HepG2 (cell line): ENCODE data around the gene GPR22. TPM values are rescaled to one million over a fixed set of nuclear protein-coding genes. Genes with fewer than 3 reads are reported as not detected.

Experiments
- ATAC-seq: fragments of 200-7000 bp; cut with Tn5 transposase; 3 replicates; pipeline ENCODE4 v1.9.1; 2020; ENCODE audit warnings: mild to moderate bottlenecking, moderate library complexity
- BruUV-seq: library from RNA; stranded (reverse); fragments of 400-500 nt; replicated peaks from 2 replicates; lab custom pipeline; 2021; lab: Mats Ljungman, UMichigan
- CTCF ChIA-PET: fragments of 300-600 bp; formaldehyde crosslinking; extraction: SDS; loops from one replicate; lab custom pipeline; 2021; ENCODE audit warnings: low total read pairs, inconsistent platforms, low intra/inter-chr PET ratio; lab: Yijun Ruan, JAX
- POLR2A ChIA-PET: fragments of 350-600 bp; sonication (Branson Sonifier 250); formaldehyde crosslinking; loops from one replicate; lab custom pipeline; 2020; ENCODE audit warnings: antibody characterized with exemption, inconsistent platforms; lab: Yijun Ruan, JAX
- DNase-seq: peaks from one replicate; pipeline ENCODE4 v3.0.0-alpha.2; 2015; ENCODE audit warnings: low spot score
- FAIRE-seq: peaks from 3 replicates; lab custom pipeline; 2011; peaks lifted over from hg19 to GRCh38; lab: Jason Lieb, UNC
- H2AFZ ChIP-seq: one replicate; pipeline ENCODE4 v1.6.1; 2011; ENCODE audit warnings: low read length, inconsistent platforms
- H3K27ac ChIP-seq: fragments of 300-600 bp; 3 replicates; pipeline ENCODE4 v1.8.0; 2011; ENCODE audit warnings: mixed run types, mild to moderate bottlenecking, mixed read lengths, low read length, inconsistent platforms; ENCODE audit not compliant: insufficient read depth; ENCODE audit errors: extremely low read length
- H3K27me3 ChIP-seq, 2 experiments: fragments of 200-600 bp in 1 of 2; 2 replicates in 1 of 2; 3 replicates in 1 of 2; pipeline versions ENCODE4 v1.6.0 to v1.8.0; 2011; ENCODE audit warnings: low read length in 2 of 2, mild to moderate bottlenecking in 2 of 2, moderate library complexity in 2 of 2, inconsistent platforms in 1 of 2; ENCODE audit not compliant: insufficient read depth in 2 of 2, control insufficient read depth in 1 of 2
- H3K36me3 ChIP-seq, 2 experiments: fragments of 200-600 bp in 1 of 2; replicated peaks in 1 of 2; 2 replicates in 1 of 2; 3 replicates in 1 of 2; pipeline versions ENCODE4 v1.5.1 to v1.8.0; 2011; ENCODE audit warnings: low read length in 2 of 2, inconsistent platforms in 1 of 2; ENCODE audit not compliant: insufficient read depth in 2 of 2, control insufficient read depth in 1 of 2
- H3K4me1 ChIP-seq: 2 replicates; pipeline ENCODE4 v1.5.1; 2012; ENCODE audit warnings: low read length, inconsistent platforms; ENCODE audit not compliant: insufficient read depth
- H3K4me2 ChIP-seq: 2 replicates; pipeline ENCODE4 v1.6.0; 2011; ENCODE audit warnings: low read depth, low read length, inconsistent platforms
- H3K4me3 ChIP-seq, 3 experiments: fragments of 200-600 bp in 1 of 3; sonication (generic), shearing (Covaris generic) in 1 of 3; replicated peaks in 1 of 3; 2 replicates each; pipeline ENCODE4 v1.5.1; 2011 to 2016; ENCODE audit warnings: low read length in 3 of 3, inconsistent platforms in 2 of 3, low read depth in 2 of 3, mild to moderate bottlenecking in 2 of 3, control low read depth in 1 of 3, mixed read lengths in 1 of 3; ENCODE audit not compliant: insufficient read depth in 1 of 3
- H3K79me2 ChIP-seq: one replicate; pipeline ENCODE4 v1.6.1; 2011; ENCODE audit warnings: low read length, inconsistent platforms; ENCODE audit not compliant: insufficient read depth
- H3K9ac ChIP-seq: 2 replicates; pipeline ENCODE4 v1.6.0; 2011; ENCODE audit warnings: mild to moderate bottlenecking, low read depth, low read length, inconsistent platforms; ENCODE audit not compliant: insufficient read depth
- H3K9me3 ChIP-seq: 2 replicates; pipeline ENCODE4 v1.5.1; 2012; ENCODE audit warnings: mild to moderate bottlenecking, low read length
- H4K20me1 ChIP-seq: 2 replicates; pipeline ENCODE4 v1.6.0; 2011; ENCODE audit warnings: inconsistent platforms, mild to moderate bottlenecking, low read length, moderate library complexity; ENCODE audit not compliant: insufficient read depth
- FLYWCH1 ChIP-seq: sonication (generic); formaldehyde crosslinking; IDR thresholded peaks from 2 replicates; pipeline ENCODE4 v1.8.1; 2023; ENCODE audit warnings: mild to moderate bottlenecking, missing genetic modification reagents
- MLLT10 ChIP-seq: sonication (generic); formaldehyde crosslinking; IDR thresholded peaks from 2 replicates; pipeline ENCODE4 v1.4.0; 2020; ENCODE audit warnings: missing genetic modification reagents
- PAX8 ChIP-seq: sonication (generic); formaldehyde crosslinking; IDR thresholded peaks from 2 replicates; pipeline ENCODE4 v1.8.0; 2022; ENCODE audit warnings: mild to moderate bottlenecking, missing genetic modification reagents, borderline replicate concordance
- SAP130 ChIP-seq: IDR thresholded peaks from 2 replicates; pipeline ENCODE4 v1.6.1; 2016; ENCODE audit warnings: low read depth
- U2AF1 ChIP-seq: fragments of 200-400 bp; formaldehyde crosslinking; optimal IDR thresholded peaks from 2 replicates; pipeline ENCODE3; 2017; ENCODE audit warnings: mild to moderate bottlenecking, low read depth, low read length
- ZIK1 ChIP-seq: sonication (generic); formaldehyde crosslinking; IDR thresholded peaks from 2 replicates; pipeline ENCODE4 v1.5.0; 2020; ENCODE audit warnings: mild to moderate bottlenecking, low read depth, missing genetic modification reagents, borderline replicate concordance
- ZMYM4 ChIP-seq: sonication (generic); formaldehyde crosslinking; IDR thresholded peaks from 2 replicates; pipeline ENCODE4 v1.8.1; 2023; ENCODE audit warnings: mild to moderate bottlenecking, missing genetic modification reagents
- ZNF225 ChIP-seq: sonication (generic); formaldehyde crosslinking; IDR thresholded peaks from 2 replicates; pipeline ENCODE4 v1.4.0; 2020; ENCODE audit warnings: mild to moderate bottlenecking, missing genetic modification reagents
- ZNF512B ChIP-seq: sonication (generic); formaldehyde crosslinking; IDR thresholded peaks from 2 replicates; pipeline ENCODE4 v1.5.1; 2020; ENCODE audit warnings: missing genetic modification reagents, mild to moderate bottlenecking, borderline replicate concordance
- ZNF550 ChIP-seq: sonication (generic); formaldehyde crosslinking; IDR thresholded peaks from 2 replicates; pipeline ENCODE4 v1.4.0; 2020; ENCODE audit warnings: mild to moderate bottlenecking, missing genetic modification reagents, borderline replicate concordance
- WGBS: methylation state at CpG from one replicate; pipeline ENCODE4 v1.1.6; 2017; ENCODE audit warnings: low lambda C conversion rate; 5-methylcytosine and 5-hydroxymethylcytosine counted together
- in situ Hi-C: cut with HindIII; loops from 2 replicates; pipeline ENCODE4 v1.10.0; 2017; ENCODE audit warnings: low pct_unique_long_range_greater_than_20kb; ENCODE audit not compliant: extremely low pct_ligation_motif_present
- intact Hi-C: fragments of 100-400 bp; cut with micrococcal nuclease; formaldehyde crosslinking; loops from one replicate; pipeline ENCODE4 v1.10.0; 2022; ENCODE audit not compliant: unreplicated experiment
- polyA plus RNA-seq, 8 experiments: library from polyadenylated mRNA; depleted of rRNA in 3 of 8; stranded (reverse) in 7 of 8; unstranded in 1 of 8; fragments of >200 nt; fragmentation: Illumina TruSeq in 4 of 8; extraction: Trizol in 4 of 8; gene quantifications; 2 replicates each; pipeline versions ENCODE4 v1.2.1 to v1.2.3, GENCODE V29; 2011 to 2016; ENCODE audit warnings: low read depth in 4 of 8, missing spikeins in 1 of 8, mixed read lengths in 1 of 8; ENCODE audit not compliant: insufficient read depth in 1 of 8
- total RNA-seq, 5 experiments: library from RNA; depleted of rRNA; stranded (reverse); fragments of >200 nt; fragmentation: Illumina TruSeq; extraction: Trizol; gene quantifications; 2 replicates each; pipeline ENCODE4 v1.2.3, GENCODE V29; 2016; ENCODE audit warnings: low read depth in 1 of 5

GPR22 gene
- total and polyA plus RNA-seq, 2 of the 13 experiments (the other 11 are each of a cell fraction or from before 2014, with no cell fraction given), result not detected

DNA sequence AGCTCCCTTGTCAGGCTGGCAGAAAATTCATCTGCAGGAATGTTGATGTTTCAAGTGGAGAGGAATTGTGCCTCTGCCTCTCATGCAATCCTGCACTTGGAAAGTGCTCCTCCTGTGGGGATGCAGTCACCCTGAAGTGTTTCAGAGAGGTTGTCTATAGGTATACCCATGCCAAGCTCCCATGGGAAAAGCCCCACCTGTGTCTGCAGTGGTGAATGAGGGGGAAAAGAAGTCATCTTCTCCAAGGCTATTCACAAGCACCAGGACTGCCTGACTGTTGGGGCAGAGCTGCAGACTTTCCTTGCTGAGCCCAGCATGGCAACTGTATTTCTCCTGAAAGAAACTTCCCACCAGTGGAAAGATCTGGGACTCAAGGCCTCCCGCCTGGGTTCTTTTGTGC lies 35.5 kb downstream of the GPR22 start:
- H3K4me3 ChIP-seq, result no peak overlapping the region
- POLR2A ChIA-PET, result no interaction called here
- no peak for TF ChIP-seq ZNF225 (CRISPR knock-in tag)
- no peak for TF ChIP-seq MLLT10 (CRISPR knock-in tag)
- TF ChIP-seq ZNF550, result no peak
- TF ChIP-seq ZMYM4, result no peak
- TF ChIP-seq FLYWCH1 (CRISPR knock-in tag), result no peak
- TF ChIP-seq SAP130 (CRISPR knock-in tag), result no peak
- no peak for TF ChIP-seq PAX8 (CRISPR knock-in tag)
- no peak for TF ChIP-seq U2AF1
- no peak for TF ChIP-seq ZNF512B
- TF ChIP-seq ZIK1, result no peak
- TF ChIP-seq, all 625 proteins: peak for 0
- CTCF ChIA-PET, result no interaction called here
- H3K4me2 ChIP-seq, result no peak overlapping the region
- no peak overlapping the region for H3K9ac ChIP-seq
- WGBS, result 100% methylated on average over 1 of the region's 1 CpG
- H3K27me3 ChIP-seq, result no peaks in the 10 kb centered on the region
- DNase-seq, result no peak
- in situ Hi-C loops (no loop called here), intact Hi-C loops (no loop called here)
- H3K9me3 ChIP-seq, result no peaks in the 10 kb centered on the region
- ATAC-seq, result no peak
- peaks cover 0 to 3% of the 10 kb centered on the region in 2 experiments; a peak in 1 of 5 replicates for H3K36me3 ChIP-seq
- H3K79me2 ChIP-seq, result peaks cover 2% of the 10 kb centered on the region
- no peaks in the 10 kb centered on the region for H4K20me1 ChIP-seq
- FAIRE-seq, result no peak
- peaks cover 9% of the 10 kb centered on the region for H3K4me1 ChIP-seq
- H3K27ac ChIP-seq, result no peak overlapping the region
- no peak overlapping the region for H2AFZ ChIP-seq
- BruUV-seq, result no TSS peak
